OCI-LY1 (cell line): ENCODE data around the gene MAP7.

Experiments
- H2AFZ ChIP-seq: fragments of 200-600 bp; sonication (generic), shearing (Covaris generic); 2 replicates; pipeline ENCODE4 v1.6.0; 2014; ENCODE audit warnings: antibody characterized with exemption, mild to moderate bottlenecking, low read length
- H3F3A ChIP-seq: fragments of 200-600 bp; sonication (generic), shearing (Covaris generic); 2 replicates; pipeline ENCODE4 v1.6.0; 2014; ENCODE audit warnings: mild to moderate bottlenecking, antibody characterized with exemption, low read length, moderate library complexity; ENCODE audit not compliant: insufficient read depth
- H3K27ac ChIP-seq: fragments of 200-600 bp; sonication (generic); 2 replicates; pipeline ENCODE4 v1.5.1; 2014; ENCODE audit warnings: low read length, mixed run types, mild to moderate bottlenecking, low read depth; ENCODE audit not compliant: poor library complexity, severe bottlenecking
- H3K27me3 ChIP-seq: fragments of 200-600 bp; sonication (generic); 2 replicates; pipeline ENCODE4 v1.6.0; 2014; ENCODE audit warnings: antibody characterized with exemption, mild to moderate bottlenecking, low read length, moderate library complexity; ENCODE audit not compliant: insufficient read depth
- H3K36me3 ChIP-seq: fragments of 200-600 bp; sonication (generic); 2 replicates; pipeline ENCODE4 v1.6.1; 2014; ENCODE audit warnings: mild to moderate bottlenecking, antibody characterized with exemption, low read length, moderate library complexity, mixed read lengths; ENCODE audit not compliant: insufficient read depth
- H3K4me1 ChIP-seq: fragments of 200-600 bp; sonication (generic); 2 replicates; pipeline ENCODE4 v1.5.1; 2014; ENCODE audit warnings: mild to moderate bottlenecking, low read length, moderate library complexity; ENCODE audit not compliant: insufficient read depth, severe bottlenecking
- H3K4me2 ChIP-seq: fragments of 200-600 bp; sonication (generic), shearing (Covaris generic); 2 replicates; pipeline ENCODE4 v1.6.1; 2014; ENCODE audit warnings: low read length
- H3K4me3 ChIP-seq: fragments of 200-600 bp; sonication (generic); 2 replicates; pipeline ENCODE4 v1.5.1; 2014; ENCODE audit warnings: low read length, low read depth, mild to moderate bottlenecking, mixed read lengths; ENCODE audit not compliant: poor library complexity, severe bottlenecking
- H3K79me2 ChIP-seq: fragments of 200-600 bp; shearing (Covaris generic); 2 replicates; pipeline ENCODE4 v1.6.1; 2016; ENCODE audit warnings: mixed run types, low read length, mixed read lengths; ENCODE audit not compliant: insufficient read depth
- H3K9ac ChIP-seq: fragments of 200-600 bp; sonication (generic), shearing (Covaris generic); 2 replicates; pipeline ENCODE4 v1.6.1; 2014; ENCODE audit warnings: mild to moderate bottlenecking, low read length, mixed read lengths
- H3K9me2 ChIP-seq: fragments of 200-600 bp; sonication (generic), shearing (Covaris generic); 2 replicates; pipeline ENCODE4 v1.6.1; 2014; ENCODE audit warnings: low read depth, mild to moderate bottlenecking, low read length, mixed read lengths
- H3K9me3 ChIP-seq: fragments of 200-600 bp; shearing (Covaris generic); 2 replicates; pipeline ENCODE4 v1.6.1; 2014; ENCODE audit warnings: low read length, mixed read lengths
- H4K20me1 ChIP-seq: fragments of 200-600 bp; sonication (generic), shearing (Covaris generic); 2 replicates; pipeline ENCODE4 v1.6.0; 2016; ENCODE audit warnings: mild to moderate bottlenecking, low read length; ENCODE audit not compliant: insufficient read depth
- EZH2 ChIP-seq: fragments of 200-600 bp; sonication (generic), shearing (Covaris generic); IDR thresholded peaks from 2 replicates; pipeline ENCODE4 v1.8.0; 2017; ENCODE audit warnings: borderline replicate concordance, mixed run types, mild to moderate bottlenecking, antibody characterized with exemption, low read length, moderate library complexity, mixed read lengths
- TF ChIP-seq, protein P1 (sequence below): fragments of 200-600 bp; sonication (generic), shearing (Covaris generic); IDR thresholded peaks from 2 replicates; pipeline ENCODE4 v1.5.1; 2017; ENCODE audit warnings: mild to moderate bottlenecking, antibody characterized with exemption, low read length, moderate library complexity, mixed read lengths

Gene MAP7

GRCh38 chr6:136506124-136506799 is 44.0 kb downstream of the MAP7 start:
- Histone ChIP-seq H2AFZ (no peak overlapping the region), H3K9ac (no peak overlapping the region), H3K27ac (no peak overlapping the region), H3K36me3 (no peaks in the 10 kb centered on the region), H3K4me1 (no peaks in the 10 kb centered on the region), H3F3A (no peaks in the 10 kb centered on the region), H3K27me3 (0 out of 2 replicates have a peak, but pooled peaks cover 4% of the 10 kb centered on the region), H3K9me2 (no peaks in the 10 kb centered on the region), H3K4me3 (no peak overlapping the region), H3K4me2 (no peak overlapping the region), H4K20me1 (no peaks in the 10 kb centered on the region), H3K9me3 (no peaks in the 10 kb centered on the region), H3K79me2 (no peaks in the 10 kb centered on the region)
- no peak for TF ChIP-seq EZH2
- TF ChIP-seq, protein P1, sequence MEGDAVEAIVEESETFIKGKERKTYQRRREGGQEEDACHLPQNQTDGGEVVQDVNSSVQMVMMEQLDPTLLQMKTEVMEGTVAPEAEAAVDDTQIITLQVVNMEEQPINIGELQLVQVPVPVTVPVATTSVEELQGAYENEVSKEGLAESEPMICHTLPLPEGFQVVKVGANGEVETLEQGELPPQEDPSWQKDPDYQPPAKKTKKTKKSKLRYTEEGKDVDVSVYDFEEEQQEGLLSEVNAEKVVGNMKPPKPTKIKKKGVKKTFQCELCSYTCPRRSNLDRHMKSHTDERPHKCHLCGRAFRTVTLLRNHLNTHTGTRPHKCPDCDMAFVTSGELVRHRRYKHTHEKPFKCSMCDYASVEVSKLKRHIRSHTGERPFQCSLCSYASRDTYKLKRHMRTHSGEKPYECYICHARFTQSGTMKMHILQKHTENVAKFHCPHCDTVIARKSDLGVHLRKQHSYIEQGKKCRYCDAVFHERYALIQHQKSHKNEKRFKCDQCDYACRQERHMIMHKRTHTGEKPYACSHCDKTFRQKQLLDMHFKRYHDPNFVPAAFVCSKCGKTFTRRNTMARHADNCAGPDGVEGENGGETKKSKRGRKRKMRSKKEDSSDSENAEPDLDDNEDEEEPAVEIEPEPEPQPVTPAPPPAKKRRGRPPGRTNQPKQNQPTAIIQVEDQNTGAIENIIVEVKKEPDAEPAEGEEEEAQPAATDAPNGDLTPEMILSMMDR, result no peak

DNA sequence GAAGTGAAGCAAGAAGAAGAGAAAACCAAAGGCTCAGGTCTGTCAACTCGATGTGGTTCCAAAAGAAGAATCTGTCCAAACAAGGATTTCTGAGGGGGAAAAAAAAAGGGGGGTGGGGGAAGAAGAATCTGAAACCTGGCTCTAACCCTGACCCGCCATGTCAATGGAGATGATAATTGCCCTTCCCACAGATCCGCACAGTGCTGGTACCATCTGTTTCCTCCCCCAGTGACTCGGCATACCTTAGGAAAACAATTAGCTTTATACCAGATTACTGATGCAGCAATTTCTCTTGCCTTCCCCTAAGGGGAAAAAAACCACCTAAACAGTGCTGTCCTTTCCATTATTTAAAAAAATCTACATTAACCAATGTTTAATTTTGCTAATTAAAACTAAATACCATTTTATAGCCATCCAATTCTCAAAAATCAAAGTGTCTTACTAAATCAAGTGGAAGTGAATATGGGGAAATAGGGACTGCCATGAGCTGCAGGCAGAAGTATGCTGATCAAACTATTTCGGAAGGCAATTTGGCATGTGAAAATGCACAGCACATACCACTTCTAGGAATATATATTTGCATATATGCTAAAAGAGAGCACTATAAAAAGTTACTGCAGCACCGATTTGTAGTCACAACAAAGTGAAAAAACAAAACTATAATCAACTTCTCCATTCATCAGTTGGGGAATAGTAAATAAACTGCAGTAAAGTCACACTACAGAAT is 46.8 kb downstream of the MAP7 start:
- Histone ChIP-seq H3K4me3 (no peak overlapping the region), H3K79me2 (no peaks in the 10 kb centered on the region), H4K20me1 (no peaks in the 10 kb centered on the region), H3K27ac (no peak overlapping the region), H3F3A (no peaks in the 10 kb centered on the region), H3K36me3 (no peaks in the 10 kb centered on the region), H3K9ac (no peak overlapping the region), H3K4me2 (no peak overlapping the region), H3K9me2 (no peaks in the 10 kb centered on the region), H3K27me3 (0 out of 2 replicates have a peak, but pooled peaks cover 4% of the 10 kb centered on the region), H3K9me3 (no peaks in the 10 kb centered on the region), H2AFZ (no peak overlapping the region), H3K4me1 (no peaks in the 10 kb centered on the region)
- TF ChIP-seq, protein P1, result no peak
- TF ChIP-seq EZH2, result no peak

GRCh38 chr6:136502786-136503185 is 47.4 kb downstream of the MAP7 start:
- no peak overlapping the region for H3K27ac ChIP-seq
- no peaks in the 10 kb centered on the region for H3K4me1 ChIP-seq
- no peak overlapping the region for H3K4me2 ChIP-seq
- TF ChIP-seq EZH2, result no peak
- TF ChIP-seq, protein P1, result no peak
- no peaks in the 10 kb centered on the region for H4K20me1 ChIP-seq
- no peaks in the 10 kb centered on the region for H3K79me2 ChIP-seq
- no peak overlapping the region for H3K9ac ChIP-seq
- no peak overlapping the region for H2AFZ ChIP-seq
- no peak overlapping the region for H3K4me3 ChIP-seq
- H3K36me3 ChIP-seq, result no peaks in the 10 kb centered on the region
- H3F3A ChIP-seq, result no peaks in the 10 kb centered on the region
- H3K9me3 ChIP-seq, result no peaks in the 10 kb centered on the region
- H3K27me3 ChIP-seq, result 0 out of 2 replicates have a peak, but pooled peaks cover 4% of the 10 kb centered on the region
- H3K9me2 ChIP-seq, result no peaks in the 10 kb centered on the region
